K562 (cell line): ENCODE results near the gene TEX9. TPM values are rescaled to one million over a fixed set of nuclear protein-coding genes. Genes with fewer than 3 reads are reported as not detected.
A peak's percentile ranks its signal among the peaks of the same experiment; 100 is the strongest.

Experiments used
- ARID3A ChIP-seq: IDR thresholded peaks from 2 replicates; pipeline ENCODE4 v1.6.1; 2012; ENCODE audit warnings: low read depth, low read length, improper control_type of control experiment, borderline replicate concordance
- CHCHD3 ChIP-seq: fragments of 250-450 bp; sonication (Bioruptor Pico); IDR thresholded peaks from 2 replicates; pipeline ENCODE4 v2.1.2; 2022; ENCODE audit warnings: mild to moderate bottlenecking
- CREB1 ChIP-seq, 2 experiments: sonication (generic) in 1 of 2; formaldehyde crosslinking in 1 of 2; IDR thresholded peaks; 2 replicates each; pipeline versions ENCODE4 v1.6.1 to v1.8.0; 2012 to 2022; ENCODE audit warnings: inconsistent platforms in 1 of 2, mild to moderate bottlenecking in 1 of 2, missing genetic modification reagents in 1 of 2, moderate library complexity in 1 of 2
- EP300 ChIP-seq: IDR thresholded peaks from 2 replicates; pipeline ENCODE4 v1.6.1; 2012; ENCODE audit warnings: low read length, improper control_type of control experiment
- FOXM1 ChIP-seq, 2 experiments: fragments of 450-650 bp in 1 of 2; sonication (generic) in 1 of 2; formaldehyde crosslinking in 1 of 2; IDR thresholded peaks; 2 replicates each; pipeline versions ENCODE4 v1.6.1 to v1.9.0; 2017 to 2022; ENCODE audit warnings: low read depth in 2 of 2, mild to moderate bottlenecking in 2 of 2, missing genetic modification reagents in 1 of 2, moderate library complexity in 1 of 2
- HCFC1 ChIP-seq: IDR thresholded peaks from 2 replicates; pipeline ENCODE4 v1.6.1; 2012; ENCODE audit warnings: low read depth, low read length, improper control_type of control experiment
- HDAC1 ChIP-seq, 2 experiments: fragments of 450-650 bp; IDR thresholded peaks; 2 replicates each; pipeline ENCODE4 v1.6.1; 2016 to 2017; ENCODE audit warnings: inconsistent platforms in 1 of 2, mild to moderate bottlenecking in 1 of 2, moderate library complexity in 1 of 2
- KDM5B ChIP-seq: fragments of 200-600 bp; sonication (generic); IDR thresholded peaks from 2 replicates; pipeline ENCODE4 v1.6.1; 2012; ENCODE audit warnings: low read depth, mild to moderate bottlenecking, moderate library complexity, low read length, control low read depth, inconsistent platforms; ENCODE audit not compliant: insufficient replicate concordance
- KLF1 ChIP-seq: fragments of 450-650 bp; IDR thresholded peaks from 2 replicates; pipeline ENCODE4 v1.6.1; 2016; ENCODE audit warnings: missing genetic modification characterization, missing compliant biosample characterization
- MCM5 ChIP-seq: fragments of 450-650 bp; IDR thresholded peaks from 2 replicates; pipeline ENCODE4 v1.6.1; 2016; ENCODE audit warnings: low read depth
- MNT ChIP-seq, 2 experiments: fragments of 450-650 bp; conservative IDR thresholded peaks; 2 replicates each; pipeline ENCODE4 v1.6.1; 2017; ENCODE audit warnings: mild to moderate bottlenecking in 2 of 2, moderate library complexity in 2 of 2
- MTA3 ChIP-seq: fragments of 450-650 bp; formaldehyde crosslinking; IDR thresholded peaks from 2 replicates; pipeline ENCODE4 v1.6.1; 2017; ENCODE audit warnings: mild to moderate bottlenecking, borderline replicate concordance
- NR2C1 ChIP-seq, 2 experiments: fragments of 450-650 bp; IDR thresholded peaks; 2 replicates each; pipeline ENCODE4 v1.6.1; 2017; ENCODE audit warnings: mild to moderate bottlenecking in 2 of 2, antibody characterized with exemption in 1 of 2, inconsistent platforms in 1 of 2, missing compliant biosample characterization in 1 of 2, missing genetic modification characterization in 1 of 2
- ZC3H8 ChIP-seq: fragments of 450-650 bp; IDR thresholded peaks from 2 replicates; pipeline ENCODE4 v1.6.1; 2017
- polyA plus RNA-seq, 8 experiments: library from polyadenylated mRNA; depleted of rRNA in 4 of 8; stranded (reverse) in 5 of 8; unstranded in 3 of 8; fragments of >200 nt; fragmentation: Nextera tagmentation in 2 of 8; fragmentation: Illumina TruSeq in 1 of 8; extraction: Ambion mirVana in 2 of 8; extraction: Trizol in 1 of 8; gene quantifications; 2 replicates each; pipeline versions ENCODE4 v1.2.1 to v1.2.3, GENCODE V29; 2011 to 2014; ENCODE audit warnings: inconsistent platforms in 1 of 8, missing spikeins in 1 of 8
- total RNA-seq, 7 experiments: library from RNA; depleted of rRNA in 6 of 7; stranded (reverse); fragments of >200 nt in 6 of 7; fragmentation: Illumina TruSeq in 2 of 7; extraction: Trizol in 2 of 7; gene quantifications; 2 replicates each; pipeline versions ENCODE4 v1.2.1 to v1.2.3, GENCODE V29; 2011 to 2021; ENCODE audit warnings: low replicate concordance in 1 of 7
- TF ChIP-seq, protein P1 (sequence below), 2 experiments: IDR thresholded peaks; 2 replicates each; pipeline ENCODE4 v1.6.1; 2012; ENCODE audit warnings: improper control_type of control experiment in 2 of 2, low read depth in 2 of 2, low read length in 2 of 2, borderline replicate concordance in 1 of 2
- TF ChIP-seq, protein P2 (sequence below): sonication (generic); IDR thresholded peaks from 2 replicates; pipeline ENCODE4 v1.6.1; 2016
- TF ChIP-seq, protein P3 (sequence below): sonication (generic); formaldehyde crosslinking; IDR thresholded peaks from 2 replicates; pipeline ENCODE4 v1.5.0; 2020; ENCODE audit warnings: missing genetic modification reagents

TEX9 gene
- total and polyA plus RNA-seq, 9 of the 15 experiments (the other 6 are each of a cell fraction or from before 2014, with no cell fraction given): 0.93 to 3.6 (median 2.4) TPM

- TF ChIP-seq CREB1 (IDR thresholded peaks at IDR 0.05) (no peak), CREB1 (CRISPR knock-in tag; IDR thresholded peaks at IDR 0.05) (no peak), NR2C1 (IDR thresholded peaks at IDR 0.05) (no peak), NR2C1 (tag; IDR thresholded peaks at IDR 0.05) (0 out of 2 replicates have a peak, but pooled peaks have one; percentile 24), ZC3H8 (no peak), MCM5 (no peak), HDAC1 (IDR thresholded peaks at IDR 0.05) (peak in 1 of 2 experiments; percentile 74; a peak in 2 of 4 replicates), KLF1 (no peak), ARID3A (no peak), KDM5B (peak; percentile 59), FOXM1 (IDR thresholded peaks at IDR 0.05; ENCODE audit: low read depth) (0 out of 2 replicates have a peak, but pooled peaks have one; percentile 57), FOXM1 (CRISPR knock-in tag; IDR thresholded peaks at IDR 0.05; ENCODE audit: low read depth) (peak; percentile 60; the same call in 1 of the 2 replicates), CHCHD3 (no peak), MTA3 (peak; percentile 42; the same call in 1 of the 2 replicates), MNT (conservative IDR thresholded peaks at IDR 0.05) (peak; percentile 70 to 86), HCFC1 (peak; percentile 68), EP300 (no peak)
- TF ChIP-seq, protein P1, sequence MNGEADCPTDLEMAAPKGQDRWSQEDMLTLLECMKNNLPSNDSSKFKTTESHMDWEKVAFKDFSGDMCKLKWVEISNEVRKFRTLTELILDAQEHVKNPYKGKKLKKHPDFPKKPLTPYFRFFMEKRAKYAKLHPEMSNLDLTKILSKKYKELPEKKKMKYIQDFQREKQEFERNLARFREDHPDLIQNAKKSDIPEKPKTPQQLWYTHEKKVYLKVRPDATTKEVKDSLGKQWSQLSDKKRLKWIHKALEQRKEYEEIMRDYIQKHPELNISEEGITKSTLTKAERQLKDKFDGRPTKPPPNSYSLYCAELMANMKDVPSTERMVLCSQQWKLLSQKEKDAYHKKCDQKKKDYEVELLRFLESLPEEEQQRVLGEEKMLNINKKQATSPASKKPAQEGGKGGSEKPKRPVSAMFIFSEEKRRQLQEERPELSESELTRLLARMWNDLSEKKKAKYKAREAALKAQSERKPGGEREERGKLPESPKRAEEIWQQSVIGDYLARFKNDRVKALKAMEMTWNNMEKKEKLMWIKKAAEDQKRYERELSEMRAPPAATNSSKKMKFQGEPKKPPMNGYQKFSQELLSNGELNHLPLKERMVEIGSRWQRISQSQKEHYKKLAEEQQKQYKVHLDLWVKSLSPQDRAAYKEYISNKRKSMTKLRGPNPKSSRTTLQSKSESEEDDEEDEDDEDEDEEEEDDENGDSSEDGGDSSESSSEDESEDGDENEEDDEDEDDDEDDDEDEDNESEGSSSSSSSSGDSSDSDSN (IDR thresholded peaks at IDR 0.05; ENCODE audit: borderline replicate concordance in 1 of 2, low read depth in 2 of 2, low read length in 2 of 2): no peak
- TF ChIP-seq, protein P2, sequence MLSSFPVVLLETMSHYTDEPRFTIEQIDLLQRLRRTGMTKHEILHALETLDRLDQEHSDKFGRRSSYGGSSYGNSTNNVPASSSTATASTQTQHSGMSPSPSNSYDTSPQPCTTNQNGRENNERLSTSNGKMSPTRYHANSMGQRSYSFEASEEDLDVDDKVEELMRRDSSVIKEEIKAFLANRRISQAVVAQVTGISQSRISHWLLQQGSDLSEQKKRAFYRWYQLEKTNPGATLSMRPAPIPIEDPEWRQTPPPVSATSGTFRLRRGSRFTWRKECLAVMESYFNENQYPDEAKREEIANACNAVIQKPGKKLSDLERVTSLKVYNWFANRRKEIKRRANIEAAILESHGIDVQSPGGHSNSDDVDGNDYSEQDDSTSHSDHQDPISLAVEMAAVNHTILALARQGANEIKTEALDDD: peak; percentile 24; the same call in 1 of the 2 replicates
- TF ChIP-seq, protein P3, sequence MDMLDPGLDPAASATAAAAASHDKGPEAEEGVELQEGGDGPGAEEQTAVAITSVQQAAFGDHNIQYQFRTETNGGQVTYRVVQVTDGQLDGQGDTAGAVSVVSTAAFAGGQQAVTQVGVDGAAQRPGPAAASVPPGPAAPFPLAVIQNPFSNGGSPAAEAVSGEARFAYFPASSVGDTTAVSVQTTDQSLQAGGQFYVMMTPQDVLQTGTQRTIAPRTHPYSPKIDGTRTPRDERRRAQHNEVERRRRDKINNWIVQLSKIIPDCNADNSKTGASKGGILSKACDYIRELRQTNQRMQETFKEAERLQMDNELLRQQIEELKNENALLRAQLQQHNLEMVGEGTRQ (CRISPR knock-in tag): no peak
Measured at GRCh38 chr15:56464893-56465520, 99.8 kb downstream of the TEX9 start, which contains the start of gene MNS1 (continued).
